ENCODE data around the gene NLRC5. TPM values are rescaled to one million over a fixed set of nuclear protein-coding genes. Genes with fewer than 3 reads are reported as not detected.

NLRC5 gene
- total and polyA plus RNA-seq, 2 donors = 10.7 to 13.3 TPM

Other genes starting within 250 kb of the NLRC5 start
- gene SLC12A3, start 124.3 kb upstream of the NLRC5 start, total RNA-seq = 0.16 TPM
- 0.06 TPM for gene SLC12A3, start 124.3 kb upstream of the NLRC5 start, polyA plus RNA-seq
- gene HERPUD1, start 57.4 kb upstream of the NLRC5 start, total RNA-seq = 113 TPM
- 102 TPM for gene HERPUD1, start 57.4 kb upstream of the NLRC5 start, polyA plus RNA-seq
- gene CETP, start 27.6 kb upstream of the NLRC5 start, total RNA-seq = 1.6 TPM
- 0.25 TPM for gene CETP, start 27.6 kb upstream of the NLRC5 start, polyA plus RNA-seq
- 24.6 TPM for gene CPNE2, start 103.0 kb downstream of the NLRC5 start, total RNA-seq
- gene CPNE2, start 103.0 kb downstream of the NLRC5 start, polyA plus RNA-seq = 43.0 TPM
- gene PSME3IP1, start 196.5 kb downstream of the NLRC5 start, total RNA-seq = 61.8 TPM
- 63.1 TPM for gene PSME3IP1, start 196.5 kb downstream of the NLRC5 start, polyA plus RNA-seq
- gene RSPRY1, start 196.8 kb downstream of the NLRC5 start, total RNA-seq = 59.5 TPM
- 18.3 TPM for gene RSPRY1, start 196.8 kb downstream of the NLRC5 start, polyA plus RNA-seq